SHP77 (cell line): ENCODE measurements around the gene ALDH3B1.

Experiments
- DNase-seq, 2 experiments: peaks; one replicate each; lab custom pipeline; 2025; lab: John Stamatoyannopoulos, UW

Gene ALDH3B1

GRCh38 chr11:68044145-68044813 is 34.2 kb downstream of the ALDH3B1 start:
- DNase-seq = peak; percentile 65 to 82

DNA sequence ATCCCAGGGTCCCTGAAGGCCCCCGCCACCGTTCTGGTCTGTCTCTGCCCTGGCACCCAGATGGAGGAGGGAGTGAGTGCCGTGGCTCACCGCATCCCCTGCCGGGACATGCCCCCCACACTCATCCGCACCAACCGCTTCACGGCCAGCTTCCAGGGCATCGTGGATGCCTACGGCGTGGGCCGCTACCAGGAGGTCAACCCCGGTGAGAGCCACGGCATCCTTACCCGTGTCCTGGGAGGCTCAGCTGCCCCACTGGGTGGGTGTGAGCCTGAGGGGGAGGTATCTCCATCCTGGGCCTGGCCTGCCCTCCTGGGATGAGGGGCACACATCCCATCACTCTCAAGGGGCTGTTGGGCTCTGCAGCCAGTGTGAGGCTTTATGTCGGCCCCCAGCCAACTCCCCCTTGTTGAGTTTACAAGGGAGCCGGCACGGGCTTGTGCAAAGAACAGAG is 34.8 kb downstream of the ALDH3B1 start:
- no peak for DNase-seq

DNA sequence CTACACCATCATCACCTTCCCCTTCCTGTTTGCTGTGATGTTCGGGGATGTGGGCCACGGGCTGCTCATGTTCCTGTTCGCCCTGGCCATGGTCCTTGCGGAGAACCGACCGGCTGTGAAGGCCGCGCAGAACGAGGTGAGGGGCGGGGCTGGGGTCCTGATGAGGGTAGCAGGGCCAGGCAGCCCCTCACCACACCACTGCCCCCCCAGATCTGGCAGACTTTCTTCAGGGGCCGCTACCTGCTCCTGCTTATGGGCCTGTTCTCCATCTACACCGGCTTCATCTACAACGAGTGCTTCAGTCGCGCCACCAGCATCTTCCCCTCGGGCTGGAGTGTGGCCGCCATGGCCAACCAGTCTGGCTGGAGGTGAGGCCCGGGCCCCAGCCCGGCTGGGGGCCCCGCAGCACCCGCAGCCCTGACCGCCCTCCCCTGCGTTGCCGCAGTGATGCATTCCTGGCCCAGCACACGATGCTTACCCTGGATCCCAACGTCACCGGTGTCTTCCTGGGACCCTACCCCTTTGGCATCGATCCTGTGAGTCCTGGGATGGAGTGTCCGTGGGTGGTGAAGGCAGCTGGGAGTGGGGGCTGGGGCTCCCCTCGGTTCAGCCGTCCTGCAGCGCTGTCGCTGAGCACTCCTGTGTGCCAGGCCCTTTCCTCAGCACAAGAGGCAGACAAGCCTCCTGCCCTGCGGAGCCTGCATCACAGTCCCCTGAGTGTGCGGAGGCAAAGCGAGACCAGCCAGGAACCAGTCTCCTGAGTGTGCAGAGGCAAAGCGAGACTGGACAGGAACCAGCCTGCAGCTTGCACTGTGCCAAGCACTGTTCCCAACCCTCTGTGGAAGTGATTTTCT is 37.5 kb downstream of the ALDH3B1 start:
- DNase-seq = no peak

DNA sequence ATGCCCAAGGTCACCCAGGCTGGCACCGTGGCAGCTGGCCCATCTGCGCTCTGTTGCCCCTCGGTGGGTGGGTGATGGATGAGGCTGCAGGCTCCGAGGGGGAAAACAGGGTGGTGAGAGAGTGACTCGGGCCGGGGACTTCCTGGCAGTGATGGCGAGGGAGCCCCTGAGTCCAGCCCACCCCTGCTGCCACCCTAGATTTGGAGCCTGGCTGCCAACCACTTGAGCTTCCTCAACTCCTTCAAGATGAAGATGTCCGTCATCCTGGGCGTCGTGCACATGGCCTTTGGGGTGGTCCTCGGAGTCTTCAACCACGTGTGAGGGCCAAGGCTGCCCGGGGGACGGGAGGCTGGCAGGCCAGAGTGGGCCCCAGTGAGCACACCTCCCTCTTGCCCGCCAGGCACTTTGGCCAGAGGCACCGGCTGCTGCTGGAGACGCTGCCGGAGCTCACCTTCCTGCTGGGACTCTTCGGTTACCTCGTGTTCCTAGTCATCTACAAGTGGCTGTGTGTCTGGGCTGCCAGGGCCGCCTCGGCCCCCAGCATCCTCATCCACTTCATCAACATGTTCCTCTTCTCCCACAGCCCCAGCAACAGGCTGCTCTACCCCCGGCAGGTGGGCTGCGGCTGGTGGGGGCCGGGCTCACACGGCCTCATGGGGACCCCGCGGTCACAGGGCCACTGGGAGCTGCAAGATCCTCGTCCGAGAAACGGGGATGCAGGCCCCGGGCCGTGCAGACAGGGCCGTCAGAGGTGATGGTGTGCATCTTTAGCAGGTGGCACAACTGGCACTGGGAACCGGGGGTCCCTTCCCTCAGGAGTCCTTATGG is 38.8 kb downstream of the ALDH3B1 start:
- DNase-seq = no peak

GRCh38 chr11:68049509-68050370 is 39.6 kb downstream of the ALDH3B1 start:
- no peak for DNase-seq

DNA sequence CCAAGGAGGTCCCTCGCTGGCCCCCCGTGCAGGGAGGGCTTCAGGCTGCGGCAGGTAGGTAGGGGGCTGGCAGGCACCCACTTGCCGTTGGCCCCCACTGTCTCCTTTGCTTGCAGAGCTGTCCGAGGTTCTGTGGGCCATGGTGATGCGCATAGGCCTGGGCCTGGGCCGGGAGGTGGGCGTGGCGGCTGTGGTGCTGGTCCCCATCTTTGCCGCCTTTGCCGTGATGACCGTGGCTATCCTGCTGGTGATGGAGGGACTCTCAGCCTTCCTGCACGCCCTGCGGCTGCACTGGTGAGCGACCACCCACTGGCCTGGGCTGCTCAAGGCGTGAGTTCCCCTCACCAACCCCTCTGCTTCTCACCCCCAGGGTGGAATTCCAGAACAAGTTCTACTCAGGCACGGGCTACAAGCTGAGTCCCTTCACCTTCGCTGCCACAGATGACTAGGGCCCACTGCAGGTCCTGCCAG is 40.3 kb downstream of the ALDH3B1 start:
- no peak for DNase-seq

- DNase-seq = peak in 1 of 2 experiments; percentile 34
These were observed 41.3 kb downstream of the ALDH3B1 start for GRCh38 chr11:68051191-68052136.

- DNase-seq = no peak
These were observed 42.2 kb downstream of the ALDH3B1 start for GRCh38 chr11:68052137-68052873.

- DNase-seq = no peak
These were observed 43.0 kb downstream of the ALDH3B1 start for GRCh38 chr11:68053117-68053516.

DNA sequence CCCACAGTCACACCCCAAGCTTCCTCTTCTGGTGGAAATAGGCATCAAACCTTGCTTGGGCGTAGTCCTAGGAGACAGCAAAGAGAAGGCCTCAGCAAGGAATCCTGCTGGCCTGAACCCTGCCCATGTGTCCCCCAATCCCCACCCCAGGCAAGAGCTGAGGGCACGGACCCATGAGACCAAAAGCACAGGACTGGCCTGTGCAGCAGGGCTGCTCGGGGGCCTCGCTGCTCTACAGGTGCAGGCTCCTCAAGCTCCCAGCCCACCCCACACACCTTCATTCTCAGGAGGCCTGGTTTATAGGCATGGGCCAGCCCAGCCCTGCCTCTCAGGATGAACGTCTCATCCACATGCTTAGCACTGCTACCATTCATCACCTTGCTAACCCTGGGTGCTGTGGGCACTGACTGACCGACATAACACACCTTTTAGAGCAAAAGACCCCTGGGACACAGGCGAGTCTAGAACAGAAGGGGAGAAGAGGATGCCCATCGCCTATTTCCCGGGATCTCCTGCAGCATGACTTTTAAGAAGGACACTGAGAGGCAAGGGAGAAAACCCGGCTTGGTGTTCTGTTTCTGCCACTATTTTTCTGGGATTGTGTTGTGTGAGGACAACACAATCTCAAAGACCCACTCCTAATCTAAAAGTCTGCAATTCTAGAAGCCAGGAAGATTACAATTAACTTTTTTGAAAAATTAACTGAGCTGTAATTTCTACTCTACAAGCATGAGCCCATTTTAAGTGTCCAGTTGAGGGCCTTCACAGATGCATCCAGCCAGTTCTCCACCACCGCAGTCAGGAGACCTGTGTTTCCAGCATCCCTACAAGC is 44.1 kb downstream of the ALDH3B1 start:
- no peak for DNase-seq

- DNase-seq = no peak
These were observed 46.5 kb downstream of the ALDH3B1 start for GRCh38 chr11:68056317-68057285.

DNA sequence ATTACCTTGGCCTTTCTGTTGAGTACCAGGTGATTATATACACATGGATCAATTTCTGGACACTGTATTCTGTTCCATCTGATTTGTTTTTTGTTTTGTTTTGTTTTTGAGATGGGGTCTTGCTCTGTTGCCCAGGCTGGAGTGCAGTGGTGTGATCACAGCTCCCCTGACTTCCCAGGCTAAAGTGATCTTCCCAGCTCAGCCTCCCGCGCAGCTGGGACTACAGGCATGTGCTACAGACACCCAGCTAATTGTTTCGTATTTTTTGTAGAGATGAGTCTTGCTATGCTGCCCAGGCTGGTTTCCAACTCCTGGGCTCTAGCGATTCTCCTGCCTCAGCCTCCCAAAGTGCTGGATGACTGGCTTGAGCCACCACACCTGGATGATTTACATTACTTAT is 47.7 kb downstream of the ALDH3B1 start:
- no peak for DNase-seq

GRCh38 chr11:68061508-68061907 is 51.4 kb downstream of the ALDH3B1 start:
- DNase-seq = no peak

- DNase-seq = no peak
These were observed 54.8 kb downstream of the ALDH3B1 start for GRCh38 chr11:68064926-68065325.

DNA sequence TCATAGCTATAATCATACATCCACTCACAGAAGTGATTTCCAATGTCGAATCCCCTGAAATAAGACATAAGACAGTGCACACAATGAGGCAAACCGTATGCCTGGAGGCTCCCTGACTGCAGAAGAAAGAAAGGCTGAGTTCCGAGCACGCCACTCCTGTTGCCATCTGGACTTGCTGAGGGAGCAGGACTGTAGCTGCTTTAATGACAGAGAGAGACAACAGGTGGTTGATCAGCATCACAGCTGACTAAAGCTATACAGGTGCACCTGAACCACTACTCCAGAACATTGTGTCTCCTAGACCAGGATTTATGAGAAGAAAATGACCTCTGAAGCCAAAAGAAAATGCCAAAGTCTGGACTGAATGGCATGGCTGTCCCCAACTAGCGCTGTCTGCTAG is 55.7 kb downstream of the ALDH3B1 start:
- no peak for DNase-seq

GRCh38 chr11:68066742-68067141 is 56.6 kb downstream of the ALDH3B1 start:
- DNase-seq = no peak

DNA sequence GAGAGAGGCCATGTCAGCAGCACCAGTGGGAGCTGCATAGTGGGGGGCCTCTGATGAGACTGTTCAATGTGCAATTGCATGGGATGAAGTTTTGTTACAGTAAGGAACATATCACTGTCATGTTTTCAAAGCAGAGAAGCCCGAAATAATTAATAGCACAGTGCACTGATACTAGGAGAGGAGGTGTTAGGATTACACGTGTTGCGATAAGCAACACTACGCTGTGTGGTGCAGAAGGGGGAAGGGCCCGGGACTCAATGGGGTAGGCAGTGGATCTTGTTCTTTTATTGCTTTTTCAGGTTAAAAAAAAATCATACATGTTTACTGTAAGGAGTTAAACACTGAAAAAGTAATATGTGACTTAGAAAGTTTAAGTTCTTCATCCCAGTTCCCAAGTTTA is 57.9 kb downstream of the ALDH3B1 start:
- no peak for DNase-seq
